GM21381 (cell line): ENCODE data around the gene ZNF3.

Experiments
- ATAC-seq: cut with Tn5 transposase; IDR thresholded peaks from one replicate; pipeline ENCODE4 v1.9.1; 2021; ENCODE audit warnings: mild to moderate bottlenecking, moderate library complexity; ENCODE audit not compliant: unreplicated experiment

ZNF3 gene

GRCh38 chr7:100088621-100089457 is 7.3 kb upstream of the ZNF3 start, which contains the start of gene COPS6:
COPS6 (plus strand) TSS chr7:100088969; CDS start chr7:100088991, 22 bp downstream.
- peak; percentile 62 for ATAC-seq

GRCh38 chr7:100088095-100088620 is 6.6 kb upstream of the ZNF3 start:
- ATAC-seq: peak; percentile 4

DNA sequence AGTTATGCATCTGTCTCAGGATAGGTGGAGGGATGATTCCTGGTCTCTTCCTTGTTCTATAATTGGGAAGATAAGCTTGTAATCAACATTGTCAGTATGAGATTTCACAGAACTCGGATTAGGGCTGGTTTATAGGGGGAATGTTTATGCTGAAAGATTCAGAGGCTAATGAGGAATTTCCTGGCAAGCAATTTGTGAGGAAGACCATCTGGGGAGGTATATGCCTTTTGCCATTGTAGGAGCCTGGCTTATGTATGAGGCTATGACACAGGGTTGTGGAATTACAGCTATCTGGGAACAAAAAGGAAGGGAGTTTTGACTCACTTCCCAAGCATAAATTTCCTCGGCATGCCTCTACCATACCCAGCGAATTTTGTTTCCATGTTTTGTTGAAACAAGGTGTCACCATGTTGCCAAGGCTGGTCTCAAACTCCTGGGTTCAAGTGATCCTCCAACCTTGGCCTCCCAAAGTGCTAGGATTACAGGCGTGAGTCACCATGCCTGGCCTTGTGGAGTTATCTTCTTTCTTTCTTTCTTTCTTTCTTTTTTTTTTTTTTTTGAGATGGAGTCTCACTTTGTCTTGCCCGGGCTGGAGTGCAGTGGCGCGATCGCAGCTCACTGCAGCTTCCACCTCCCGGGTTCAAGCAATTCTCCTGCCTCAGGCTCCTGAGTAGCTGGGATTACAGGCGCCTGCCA is 5.7 kb upstream of the ZNF3 start:
- ATAC-seq: no peak

DNA sequence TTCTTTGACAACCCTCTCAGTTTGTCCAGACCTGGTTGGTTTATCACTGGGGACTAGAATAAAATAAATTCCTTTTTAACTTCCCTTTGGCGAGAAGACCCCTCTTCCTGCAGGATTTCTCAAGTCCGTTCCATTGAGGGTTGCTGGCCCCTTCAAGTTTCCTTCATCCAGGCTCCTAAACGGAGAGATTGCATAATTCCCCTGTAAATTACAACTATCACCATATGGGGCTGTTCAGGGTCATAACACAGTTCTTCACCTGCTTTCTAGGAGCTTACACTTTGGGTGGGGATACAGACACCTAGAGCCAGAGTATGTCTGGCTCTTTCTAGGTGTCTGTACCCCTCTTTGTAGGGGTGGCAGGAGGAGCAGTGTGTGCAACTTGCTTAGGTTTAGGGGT is 4.0 kb upstream of the ZNF3 start:
- no peak for ATAC-seq

- no peak for ATAC-seq
Observed at GRCh38 chr7:100082978-100083377, 1.5 kb upstream of the ZNF3 start.

DNA sequence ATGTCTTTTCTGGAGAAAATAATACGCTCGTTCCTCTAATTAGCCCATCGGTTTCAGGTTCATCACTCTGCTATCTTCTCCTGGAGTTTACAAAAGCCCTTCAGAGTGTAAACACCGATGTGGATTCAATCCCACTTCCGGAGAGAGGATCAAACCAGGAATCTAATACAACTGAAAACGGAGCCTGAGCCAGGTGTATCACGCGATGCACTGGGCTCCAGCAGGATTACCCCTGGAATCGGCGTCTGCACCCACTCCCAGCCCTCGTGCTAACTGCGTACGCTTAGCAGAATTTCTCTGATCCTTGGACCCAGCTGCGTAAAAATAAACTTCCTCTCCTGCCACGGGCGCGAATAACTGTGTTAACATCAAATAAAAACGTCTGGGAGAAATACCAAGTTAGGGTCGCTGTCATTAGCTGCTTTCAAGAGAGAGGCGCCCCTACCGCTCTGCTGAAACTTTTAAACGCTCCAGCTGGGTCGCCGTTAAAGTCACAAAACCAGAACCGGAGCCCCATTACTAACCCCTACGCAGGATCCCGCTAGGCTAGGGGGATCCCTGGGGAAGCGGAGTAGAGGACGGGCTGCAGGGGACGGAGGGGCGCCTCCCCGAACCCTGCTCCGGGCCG is 502 bp downstream of the ZNF3 start:
- ATAC-seq: no peak

GRCh38 chr7:100079024-100079560 is 2.4 kb downstream of the ZNF3 start:
- ATAC-seq: no peak

DNA sequence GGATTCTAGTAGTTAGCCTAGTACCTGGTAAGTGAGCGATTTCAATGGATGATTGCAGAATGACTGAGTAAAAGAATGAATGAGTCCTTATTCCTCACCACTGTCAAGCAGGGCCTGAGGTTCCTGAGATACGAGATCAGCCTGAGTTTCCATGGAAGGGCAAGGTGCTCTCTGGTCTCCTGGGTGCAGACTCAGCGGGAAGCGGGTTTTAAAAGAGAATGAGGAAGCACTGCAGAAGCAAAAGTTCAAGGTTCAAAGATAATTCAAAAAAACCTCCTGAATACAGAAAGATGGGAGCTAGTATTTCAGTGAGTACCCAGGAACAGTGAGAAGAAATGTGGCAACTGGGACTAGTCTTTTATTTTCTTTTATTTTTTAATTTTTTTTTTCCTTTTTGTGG is 4.3 kb downstream of the ZNF3 start:
- no peak for ATAC-seq

GRCh38 chr7:100075418-100075817 is 6.1 kb downstream of the ZNF3 start:
- ATAC-seq: no peak

DNA sequence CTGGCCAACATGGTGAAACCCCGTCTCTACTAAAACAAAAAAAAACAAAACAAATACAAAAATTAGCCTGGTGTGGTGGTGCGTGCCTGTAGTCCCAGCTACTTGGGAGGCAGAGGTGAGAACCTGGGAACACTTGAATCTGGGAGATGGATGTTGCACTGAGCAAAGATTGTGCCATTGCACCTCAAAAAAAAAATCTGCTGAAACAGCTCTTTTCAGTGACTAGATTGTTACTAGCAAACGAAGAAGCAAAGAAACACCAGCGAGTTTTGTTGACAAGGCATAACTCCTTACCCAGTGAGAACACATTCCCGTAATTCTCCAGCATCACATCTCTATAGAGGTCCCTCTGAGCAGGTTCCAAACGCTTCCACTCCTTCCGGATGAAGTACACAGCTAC is 6.7 kb downstream of the ZNF3 start:
- no peak for ATAC-seq

GRCh38 chr7:100072462-100072861 is 9.1 kb downstream of the ZNF3 start:
- no peak for ATAC-seq

DNA sequence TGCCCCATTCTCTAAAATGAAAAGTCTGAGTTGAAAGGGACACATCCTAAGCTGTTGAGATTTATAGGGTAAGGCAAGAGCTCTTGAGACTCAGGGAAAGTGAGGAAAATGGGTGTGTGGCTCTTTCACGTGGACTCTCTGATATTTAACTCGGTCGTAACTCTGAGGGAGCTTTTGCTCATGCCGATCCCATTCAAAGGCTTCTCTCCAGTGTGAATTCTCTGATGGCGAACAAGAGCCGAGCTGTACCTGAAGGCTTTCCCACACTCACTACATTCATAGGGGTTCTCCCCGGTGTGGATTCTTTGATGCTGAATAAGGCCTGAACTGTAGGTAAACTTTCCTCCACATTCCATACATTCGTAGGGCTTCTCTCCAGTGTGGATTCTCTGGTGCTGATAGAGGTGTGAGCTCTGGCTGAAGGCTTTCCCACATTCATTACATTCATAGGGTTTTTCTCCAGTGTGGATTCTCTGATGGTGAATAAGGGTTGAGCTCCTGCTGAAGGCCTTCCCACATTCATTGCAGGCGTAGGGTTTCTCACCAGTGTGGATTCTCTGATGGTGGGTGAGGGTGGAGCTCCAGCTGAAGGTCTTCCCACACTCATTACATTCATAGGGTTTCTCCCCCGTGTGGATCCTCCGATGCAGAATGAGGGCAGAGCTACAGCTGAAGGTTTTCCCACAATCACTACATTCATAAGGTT is 10.4 kb downstream of the ZNF3 start:
- ATAC-seq: no peak

- ATAC-seq: no peak
Observed at GRCh38 chr7:100069991-100070390, 11.5 kb downstream of the ZNF3 start.

GRCh38 chr7:100066953-100067352 is 14.6 kb downstream of the ZNF3 start:
- ATAC-seq: no peak

DNA sequence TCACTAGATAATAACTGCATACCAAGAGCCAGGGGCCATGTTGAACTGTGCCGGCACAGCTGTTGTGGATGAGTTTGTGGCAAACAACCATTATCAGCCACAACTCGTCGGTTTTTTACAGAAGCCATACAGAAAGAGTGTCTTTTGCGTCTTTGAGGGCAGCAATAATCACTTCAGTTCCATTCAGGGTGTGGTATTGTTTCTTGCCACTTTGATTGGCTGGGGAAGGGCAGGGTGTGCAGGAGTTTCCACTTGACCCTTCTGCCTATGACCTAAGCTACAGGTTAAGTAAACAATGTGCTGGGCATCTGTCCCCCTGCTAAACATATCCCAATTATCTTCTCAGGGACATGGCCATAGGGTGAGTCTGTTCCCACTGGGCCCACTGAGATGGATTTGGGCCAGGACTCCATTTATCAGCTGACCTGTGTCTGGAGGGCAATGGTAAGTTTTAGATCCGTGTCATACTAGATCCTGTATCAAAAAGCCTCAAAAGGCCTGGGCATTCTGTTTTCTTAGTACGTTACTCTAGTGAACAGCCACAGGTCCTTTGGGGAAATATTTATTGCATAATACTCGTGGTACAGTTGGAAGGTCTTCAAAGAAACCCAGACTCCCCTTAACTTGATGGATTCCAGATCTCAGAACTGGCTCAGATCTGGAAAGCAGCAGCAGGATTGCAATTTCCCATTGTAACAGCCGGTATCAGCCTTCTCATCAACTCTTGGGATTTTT is 15.9 kb downstream of the ZNF3 start:
- no peak for ATAC-seq

GRCh38 chr7:100064162-100064561 is 17.4 kb downstream of the ZNF3 start:
- no peak for ATAC-seq

DNA sequence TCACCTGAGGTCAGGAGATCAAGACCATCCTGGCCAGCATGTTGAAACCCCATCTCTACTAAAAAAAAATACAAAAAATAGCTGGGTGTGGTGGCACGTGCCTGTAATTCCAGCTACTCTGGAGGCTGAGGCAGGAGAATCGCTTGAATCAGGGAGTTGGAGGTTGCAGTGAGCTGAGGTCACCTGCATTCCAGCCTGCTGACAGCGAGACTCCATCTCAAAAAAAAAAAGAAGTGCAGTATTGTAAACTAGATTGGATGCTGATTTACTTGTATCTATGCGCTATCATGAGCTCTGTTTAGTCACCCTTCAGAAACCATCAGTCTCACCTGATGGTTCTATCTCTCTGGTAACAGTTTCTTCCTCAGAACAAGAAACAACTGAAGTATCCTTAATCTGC is 18.1 kb downstream of the ZNF3 start:
- ATAC-seq: no peak

- ATAC-seq: no peak
Observed at GRCh38 chr7:100061518-100062193, 19.9 kb downstream of the ZNF3 start.

DNA sequence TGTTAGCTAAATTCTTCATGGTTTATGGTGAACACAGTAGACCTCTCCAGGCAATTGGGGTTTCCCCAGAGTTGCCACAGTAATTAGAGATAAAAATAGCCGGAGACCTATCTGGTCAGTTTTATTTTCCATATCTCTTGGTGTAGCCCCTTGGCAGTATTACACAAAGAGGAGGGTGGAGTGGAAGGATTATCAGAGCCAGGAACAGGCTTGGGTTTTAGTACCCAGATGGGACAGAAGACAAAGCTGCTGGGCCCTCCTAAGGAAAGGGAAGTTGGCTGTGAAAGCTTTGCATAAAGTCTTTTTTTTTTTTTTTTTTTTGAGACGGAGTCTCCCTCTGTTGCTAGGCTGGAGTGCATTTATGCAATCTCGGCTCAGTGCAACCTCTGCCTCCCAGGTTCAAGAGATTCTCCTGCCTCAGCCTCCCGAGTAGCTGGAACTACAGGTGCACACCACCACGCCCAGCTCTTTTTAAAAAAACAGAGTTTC is 22.2 kb downstream of the ZNF3 start:
- no peak for ATAC-seq
